HG03060 (cell line): ENCODE data around the gene ARHGAP26.
"Not testable (repeated sequence)": the region's sequence is repeated elsewhere in the genome, so short reads cannot be mapped to it uniquely, and the experiment has no call there.

Experiments used
- ATAC-seq: cut with Tn5 transposase; IDR thresholded peaks from one replicate; pipeline ENCODE4 v1.9.1; 2021; ENCODE audit warnings: low read depth, moderate number of reproducible peaks; ENCODE audit not compliant: unreplicated experiment

The ARHGAP26 gene

DNA sequence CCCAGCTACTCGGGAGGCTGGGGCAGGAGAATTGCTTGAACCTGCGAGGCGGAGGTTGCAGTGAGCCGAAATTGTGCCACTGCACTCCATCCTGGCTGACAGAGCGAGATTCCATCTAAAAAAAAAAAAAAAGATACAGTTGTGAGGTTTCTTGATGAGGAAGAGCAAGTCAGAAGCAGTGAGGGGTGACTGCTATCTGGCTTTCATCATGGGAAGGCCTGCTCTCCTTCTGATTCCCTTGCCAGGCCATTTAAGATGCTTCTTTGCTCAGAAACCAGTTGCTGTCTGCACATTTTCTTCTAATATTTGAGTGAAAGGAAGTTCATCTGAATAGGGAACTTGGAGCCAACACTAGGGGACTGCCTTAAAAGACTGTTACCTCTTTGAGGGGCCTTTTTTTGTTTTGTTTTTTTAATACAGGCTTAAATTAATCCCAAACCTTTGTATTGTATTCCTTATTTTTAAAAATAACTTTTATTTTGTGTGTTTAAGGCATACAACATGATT, 201.9 kb downstream of the ARHGAP26 start:
- ATAC-seq = no peak

DNA sequence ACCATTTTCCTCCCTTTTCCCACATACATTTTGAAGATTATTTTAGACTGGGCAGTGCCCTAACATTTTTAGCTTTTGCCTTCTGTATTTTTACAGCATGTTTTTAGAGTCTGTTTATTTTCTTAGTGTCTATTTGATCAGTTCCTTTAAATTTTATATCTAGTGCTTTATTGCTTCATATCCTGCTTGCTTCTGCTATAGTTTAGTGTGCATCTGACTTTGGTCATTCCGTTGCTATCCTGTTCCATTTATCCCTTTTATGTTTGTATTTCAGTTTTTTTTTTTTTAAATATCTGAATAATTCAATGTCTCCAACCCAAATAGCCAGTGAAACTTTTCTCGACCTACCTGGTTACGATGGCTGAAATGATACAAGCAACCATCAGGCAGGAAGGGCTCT, 203.8 kb downstream of the ARHGAP26 start:
- no peak for ATAC-seq

DNA sequence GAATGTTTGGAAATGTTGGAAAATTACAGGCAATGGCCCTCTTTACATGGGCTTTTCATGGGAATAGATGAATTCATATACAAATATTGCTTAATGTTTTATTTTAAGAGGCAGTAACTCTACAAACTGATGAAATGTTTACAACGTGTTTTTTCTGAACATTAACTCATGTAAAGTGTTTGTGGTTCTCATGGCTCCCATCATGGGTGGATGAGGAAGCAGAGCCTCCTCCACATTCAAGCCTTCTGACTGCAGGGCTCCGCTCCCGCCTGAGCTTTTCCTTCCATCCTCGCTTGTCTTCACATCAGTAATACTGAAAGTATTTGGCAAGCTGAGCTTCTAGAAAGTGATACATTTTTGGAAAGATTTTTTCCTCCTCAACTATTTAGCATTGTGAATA, 204.2 kb downstream of the ARHGAP26 start:
- no peak for ATAC-seq

DNA sequence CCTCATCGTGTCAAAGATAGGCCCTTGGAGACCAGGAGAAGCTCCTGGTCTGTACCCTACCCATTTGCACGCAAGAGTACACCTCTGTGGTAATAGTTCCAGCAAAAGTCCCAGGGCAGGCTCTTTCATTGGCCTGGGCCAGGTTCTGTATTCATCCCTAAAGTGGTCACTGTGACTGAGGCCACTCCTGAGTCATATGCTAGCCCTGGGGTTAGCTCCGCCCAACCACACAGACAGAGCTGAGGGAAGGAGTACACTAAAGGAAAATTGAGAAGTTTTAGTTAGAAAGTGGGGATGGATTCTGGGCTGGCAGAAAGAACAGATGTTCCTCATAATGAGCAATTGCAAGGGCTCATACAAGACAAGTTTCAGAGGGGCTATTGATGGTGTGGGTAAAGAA, 206.7 kb downstream of the ARHGAP26 start:
- no peak for ATAC-seq

DNA sequence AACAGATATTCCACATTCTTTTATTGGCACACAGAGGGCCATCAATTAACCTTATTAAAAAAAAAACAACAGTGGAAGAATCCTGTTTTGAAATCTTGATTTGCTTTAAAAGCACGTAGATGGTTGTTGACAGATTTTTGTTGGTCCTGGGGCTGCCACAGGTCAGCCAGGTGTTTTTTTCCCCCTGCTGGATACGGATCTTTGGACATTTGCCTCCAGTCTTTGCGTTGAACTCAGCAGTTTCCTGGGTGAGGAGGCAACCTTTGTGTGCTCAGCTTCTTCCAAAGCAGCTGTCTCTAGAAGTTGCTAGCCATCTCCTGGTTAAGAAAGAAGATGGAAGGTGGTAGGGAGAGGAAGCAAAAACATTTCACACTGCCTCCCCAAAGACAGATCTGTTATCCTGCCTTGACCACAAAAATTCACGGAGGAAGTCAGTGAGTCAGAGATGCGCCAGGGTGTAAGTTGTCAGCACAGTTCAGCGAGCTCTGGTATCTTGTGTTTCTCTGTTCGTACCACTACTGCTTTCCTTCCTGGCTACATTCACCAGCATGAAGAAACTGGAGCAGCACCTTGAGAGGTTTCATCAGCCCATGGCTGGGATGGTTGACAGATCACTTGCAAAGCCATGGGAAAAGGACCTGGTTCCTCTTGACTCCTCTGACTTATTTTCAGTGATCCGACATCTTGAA, 207.3 kb downstream of the ARHGAP26 start:
- ATAC-seq = peak; percentile 59

DNA sequence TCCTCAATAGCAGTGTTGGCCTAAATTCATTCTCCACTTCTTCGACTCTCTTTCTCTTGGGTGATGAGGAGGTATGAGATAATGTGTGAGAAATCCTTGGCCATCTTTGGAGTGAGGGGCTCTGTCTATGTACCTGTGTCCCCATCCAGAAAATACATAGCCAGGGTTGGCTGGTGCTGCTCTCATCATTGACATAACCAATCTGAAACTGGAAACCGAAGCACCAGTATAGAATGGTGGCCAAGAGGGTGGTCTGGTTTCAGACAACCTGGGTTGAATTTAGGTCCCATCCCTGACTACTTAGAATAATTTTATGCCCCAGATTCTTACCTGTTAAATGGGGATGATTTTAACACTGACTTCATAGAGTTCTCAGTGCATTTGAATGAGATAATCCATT, 208.1 kb downstream of the ARHGAP26 start:
- ATAC-seq = no peak

DNA sequence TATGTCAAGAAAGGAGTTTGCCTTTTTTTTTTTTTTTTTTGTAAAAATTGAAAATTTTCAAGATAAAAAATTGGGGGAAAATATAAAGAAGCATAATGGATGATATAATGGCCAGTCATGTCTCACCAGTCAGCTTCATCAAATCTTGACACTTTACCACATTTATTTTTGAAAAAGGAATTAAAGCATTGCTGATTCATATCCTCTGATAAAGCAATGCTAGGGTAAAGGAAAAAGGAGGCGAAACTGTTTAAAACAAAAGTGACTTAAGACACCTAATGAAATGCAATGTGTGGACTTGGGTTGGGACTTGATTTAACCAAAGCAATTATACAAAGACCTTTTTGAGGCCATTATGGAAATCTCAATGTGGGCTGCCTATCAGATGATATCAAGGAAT, 208.5 kb downstream of the ARHGAP26 start:
- ATAC-seq = no peak

DNA sequence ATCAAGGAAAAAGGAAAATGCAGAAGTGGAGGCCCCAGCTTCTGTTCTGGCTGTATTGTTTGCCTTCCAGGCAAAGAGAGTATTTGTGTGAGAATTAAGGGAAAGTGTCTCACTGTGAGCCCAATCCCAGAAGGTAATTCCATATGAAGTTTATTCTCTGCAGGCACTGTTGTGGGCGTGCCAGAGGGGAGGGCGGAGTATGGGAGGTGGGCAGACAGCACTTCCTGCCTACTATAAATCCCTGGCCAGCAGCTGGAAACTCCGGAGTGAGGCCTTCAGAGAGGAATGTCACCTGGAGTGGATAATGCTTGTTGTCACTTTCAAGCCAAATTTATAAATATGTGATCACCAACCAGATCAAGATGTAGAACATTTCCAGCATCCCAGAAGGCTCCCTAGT, 209.5 kb downstream of the ARHGAP26 start:
- ATAC-seq = no peak

DNA sequence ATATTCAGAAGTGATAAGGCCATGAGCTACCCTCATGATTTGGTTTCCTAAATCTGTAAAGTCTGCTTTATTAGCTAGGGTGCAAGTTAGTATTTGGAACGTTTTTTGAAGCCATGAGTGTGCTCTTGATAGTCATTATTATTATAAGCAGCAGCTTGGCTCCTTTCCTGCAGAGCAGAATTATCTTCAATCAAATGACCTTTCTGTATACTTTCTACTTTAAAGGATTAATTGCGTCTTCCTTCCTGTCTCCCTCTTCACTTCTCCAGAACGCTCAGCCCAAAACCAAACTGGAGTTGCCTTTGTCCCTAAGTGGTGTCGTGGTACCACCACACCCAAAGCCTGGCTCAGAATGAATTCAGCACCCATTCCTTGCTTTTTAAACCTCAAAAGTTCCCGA, 211.3 kb downstream of the ARHGAP26 start:
- no peak for ATAC-seq

DNA sequence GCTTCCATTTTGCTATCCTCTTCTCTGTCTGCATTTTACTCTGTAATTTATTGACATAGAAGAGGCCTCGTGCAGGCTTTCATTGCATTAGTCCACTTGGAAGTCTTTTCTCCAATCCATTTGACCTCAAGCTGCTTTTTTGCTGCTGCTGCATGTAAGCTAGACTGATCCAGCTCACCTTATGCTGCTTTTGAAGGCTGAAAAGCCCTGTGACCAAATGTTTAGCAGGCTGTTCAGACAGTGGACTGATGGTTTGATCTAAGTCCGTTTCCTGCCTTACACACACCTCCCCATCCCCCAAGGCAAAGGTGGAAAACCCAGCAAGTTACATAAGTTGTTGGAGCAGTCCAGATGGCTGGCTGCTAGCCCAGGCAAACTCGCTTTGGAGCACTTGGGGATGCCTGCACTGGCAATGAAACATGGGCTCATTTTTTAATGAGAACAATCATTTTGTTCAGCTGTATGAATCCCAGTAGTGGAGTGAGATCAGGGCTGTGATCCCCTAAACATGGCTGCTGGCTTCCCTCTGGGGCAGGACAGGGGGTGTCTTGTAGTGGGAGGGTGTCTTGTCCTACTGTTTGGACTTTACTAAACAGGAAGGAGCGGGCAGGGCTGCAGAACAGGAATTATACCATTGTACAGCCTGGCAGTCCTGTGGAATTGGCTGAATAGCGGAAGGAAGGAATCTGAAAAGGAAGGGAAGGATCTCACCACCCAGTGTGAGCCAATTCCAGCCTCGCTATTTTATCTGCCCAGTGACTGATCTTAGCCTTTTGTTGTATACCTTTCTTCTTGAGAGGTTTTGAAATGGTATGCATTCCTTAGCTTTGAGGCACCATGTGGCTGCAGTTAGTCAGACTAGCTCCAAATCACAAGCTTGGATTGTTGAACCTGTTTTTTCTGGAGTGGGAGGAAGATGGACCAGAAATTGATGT, 212.0 kb downstream of the ARHGAP26 start:
- no peak for ATAC-seq

DNA sequence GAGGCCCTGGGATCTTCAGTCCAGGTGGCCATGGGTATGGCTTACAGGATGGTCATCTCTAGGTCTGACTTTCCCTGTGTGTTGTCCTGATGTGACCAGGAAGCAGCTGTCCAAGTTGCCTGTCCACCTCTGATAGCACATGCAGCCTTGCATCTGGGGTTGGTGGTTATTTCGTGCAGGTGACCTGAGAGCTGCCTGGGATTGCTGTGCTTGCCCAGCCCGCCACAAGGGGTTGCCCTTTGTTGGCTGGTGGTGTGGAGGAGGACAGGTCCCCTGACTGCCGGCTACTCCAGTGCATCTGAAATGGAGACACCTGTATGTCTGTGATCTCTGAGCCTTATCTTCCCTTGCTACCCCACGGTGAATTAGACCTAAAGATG, 212.6 kb downstream of the ARHGAP26 start:
- no peak for ATAC-seq

DNA sequence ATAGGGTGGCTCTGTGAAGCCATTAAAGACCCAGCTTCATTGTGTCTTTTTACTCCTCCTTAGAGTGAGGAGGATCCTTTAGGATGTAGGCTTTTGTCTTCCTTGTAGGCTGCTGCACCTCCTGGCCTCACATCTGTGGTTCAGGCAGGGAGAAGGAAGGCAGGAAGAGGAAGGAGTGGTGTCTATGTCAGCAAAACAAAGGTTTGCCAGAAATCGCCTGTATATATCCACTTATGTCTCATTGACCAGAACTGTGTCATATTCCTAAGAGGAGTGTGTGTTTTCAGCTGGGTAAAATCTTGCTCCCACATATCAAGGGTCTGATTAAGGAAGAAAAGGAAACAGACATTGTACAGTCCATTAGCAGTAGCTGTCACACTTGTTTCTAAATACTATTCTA, 213.8 kb downstream of the ARHGAP26 start:
- no peak for ATAC-seq

DNA sequence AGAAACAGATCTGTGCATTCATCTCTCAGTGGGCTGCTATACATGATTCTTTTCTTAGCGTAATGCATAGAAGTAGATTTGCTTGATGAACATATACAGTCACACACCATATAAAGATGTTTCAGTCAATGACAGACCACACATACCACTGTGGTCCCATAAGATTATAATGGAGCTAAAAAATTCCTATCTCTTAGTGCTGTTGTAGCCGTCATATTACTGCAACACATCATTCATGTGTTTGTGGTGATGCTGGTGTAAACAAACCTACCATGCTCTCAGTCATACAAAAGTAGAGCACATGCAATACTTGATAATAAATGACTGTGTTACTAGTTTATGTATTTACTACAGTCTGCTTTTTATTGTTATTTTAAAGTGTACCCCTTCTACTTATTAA, 214.3 kb downstream of the ARHGAP26 start:
- no peak for ATAC-seq

DNA sequence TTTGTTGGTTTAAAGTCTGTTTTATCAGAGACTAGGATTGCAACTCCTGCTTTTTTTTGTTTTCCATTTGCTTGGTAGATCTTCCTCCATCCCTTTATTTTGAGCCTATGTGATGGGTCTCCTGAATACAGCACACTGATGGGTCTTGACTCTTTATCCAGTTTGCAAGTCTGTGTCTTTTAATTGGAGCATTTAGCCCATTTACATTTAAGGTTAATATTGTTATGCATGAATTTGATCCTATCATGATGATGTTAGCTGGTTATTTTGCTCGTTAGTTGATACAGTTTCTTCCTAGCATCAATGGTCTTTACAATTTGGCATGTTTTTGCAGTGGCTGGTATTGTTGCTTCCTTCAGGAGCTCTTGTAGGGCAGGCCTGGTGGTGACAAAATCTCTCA, 219.1 kb downstream of the ARHGAP26 start:
- not testable (repeated sequence) for ATAC-seq

DNA sequence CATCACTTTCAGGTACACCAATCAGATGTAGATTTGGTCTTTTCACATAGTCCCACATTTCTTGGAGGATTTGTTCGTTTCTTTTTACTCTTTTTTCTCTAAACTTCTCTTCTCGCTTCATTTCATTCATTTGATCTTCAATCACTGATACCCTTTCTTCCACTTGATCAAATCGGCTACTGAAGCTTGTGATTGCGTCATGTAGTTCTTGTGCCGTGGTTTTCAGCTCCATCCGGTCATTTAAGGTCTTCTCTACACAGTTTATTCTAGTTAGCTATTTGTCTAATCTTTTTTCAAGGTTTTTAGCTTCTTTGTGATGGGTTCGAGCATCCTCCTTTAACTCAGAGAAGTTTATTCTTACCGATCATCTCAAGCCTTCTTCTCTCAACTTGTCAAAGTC, 219.9 kb downstream of the ARHGAP26 start:
- ATAC-seq = not testable (repeated sequence)

DNA sequence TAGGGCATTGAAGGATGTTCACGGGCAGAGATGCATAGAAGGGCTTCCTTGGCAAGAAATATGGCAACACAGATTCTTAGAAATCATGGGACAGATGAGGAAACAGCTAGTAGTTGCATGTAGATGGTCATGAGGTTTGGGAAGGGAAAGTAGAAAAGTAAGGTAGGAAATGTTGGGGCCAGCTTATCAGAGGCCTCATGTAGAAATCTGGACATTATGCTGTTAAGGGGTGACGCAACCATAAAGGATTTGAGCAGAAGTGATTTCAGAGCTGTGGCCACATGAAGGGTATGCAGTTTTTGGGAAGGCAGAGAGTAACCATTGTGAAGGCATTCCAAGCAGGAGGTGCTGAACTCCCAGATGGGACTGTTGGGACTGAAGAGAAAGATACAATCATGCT, 224.0 kb downstream of the ARHGAP26 start:
- no peak for ATAC-seq

DNA sequence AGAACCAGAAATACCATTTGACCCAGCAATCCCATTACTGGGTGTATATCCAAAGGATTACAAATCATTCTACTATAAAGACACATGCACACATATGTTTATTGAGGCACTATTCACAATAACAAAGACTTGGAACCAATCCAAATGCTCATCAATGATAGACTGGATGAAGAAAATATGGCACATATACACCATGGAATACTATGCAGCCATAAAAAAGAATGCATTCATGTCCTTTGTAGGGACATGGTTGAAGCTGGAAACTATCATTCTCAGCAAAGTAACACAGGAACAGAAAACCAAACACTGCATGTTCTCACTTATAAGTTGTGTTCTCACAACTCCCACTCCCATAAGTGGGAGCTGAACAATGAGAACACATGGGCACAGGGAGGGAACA, 225.4 kb downstream of the ARHGAP26 start:
- ATAC-seq = not testable (repeated sequence)

DNA sequence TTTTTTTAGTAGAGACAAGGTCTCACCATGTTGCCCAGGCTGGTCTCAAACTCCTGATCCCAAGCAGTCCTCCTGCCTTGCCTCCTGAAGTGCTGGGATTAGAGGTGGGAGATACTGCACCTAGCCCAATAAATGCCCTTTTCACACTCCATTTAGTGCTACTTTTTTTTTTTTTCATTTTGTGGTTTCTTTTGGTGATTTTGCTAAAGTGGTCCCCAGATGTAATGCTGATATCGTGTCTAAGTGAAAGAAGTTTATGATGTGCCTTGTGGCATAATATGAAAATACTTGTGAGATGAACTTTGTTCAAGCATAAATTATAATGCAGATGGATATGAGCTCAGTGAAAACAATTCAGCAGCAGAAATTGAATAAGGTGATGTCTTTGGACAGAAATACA, 227.4 kb downstream of the ARHGAP26 start:
- no peak for ATAC-seq

DNA sequence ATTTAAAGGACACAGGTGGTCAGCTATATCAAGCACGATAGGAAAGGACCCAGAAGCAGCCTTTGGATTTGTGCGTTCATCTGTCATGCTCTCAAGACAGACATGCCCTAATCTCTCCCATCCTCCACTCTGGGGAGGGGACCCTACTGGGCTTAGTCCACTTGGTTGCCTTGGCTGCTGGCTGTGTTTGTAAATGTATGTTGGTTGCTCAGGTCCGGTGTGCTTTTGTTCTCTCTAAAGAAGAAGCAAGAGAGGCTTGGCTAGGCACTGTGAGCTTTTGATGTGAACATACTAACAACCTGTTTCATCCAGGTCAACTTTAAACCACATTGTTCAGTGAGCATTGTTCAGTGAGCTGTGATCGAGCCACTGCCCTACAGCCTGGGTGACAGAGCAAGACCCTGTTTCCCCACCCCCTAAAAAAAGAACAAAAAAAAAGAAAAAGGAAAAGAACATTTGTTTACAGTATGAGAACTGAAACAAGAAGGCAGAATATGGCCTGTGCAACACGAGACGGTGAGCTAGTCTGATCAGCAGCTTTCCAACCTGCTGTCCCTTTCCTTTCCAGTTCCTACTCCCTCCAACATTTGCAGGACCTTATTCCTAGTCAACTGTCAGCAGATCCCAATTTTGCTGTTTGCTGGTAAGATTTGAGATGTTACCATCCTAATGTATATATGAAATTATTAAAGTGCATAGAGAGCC, 228.3 kb downstream of the ARHGAP26 start:
- no peak for ATAC-seq

DNA sequence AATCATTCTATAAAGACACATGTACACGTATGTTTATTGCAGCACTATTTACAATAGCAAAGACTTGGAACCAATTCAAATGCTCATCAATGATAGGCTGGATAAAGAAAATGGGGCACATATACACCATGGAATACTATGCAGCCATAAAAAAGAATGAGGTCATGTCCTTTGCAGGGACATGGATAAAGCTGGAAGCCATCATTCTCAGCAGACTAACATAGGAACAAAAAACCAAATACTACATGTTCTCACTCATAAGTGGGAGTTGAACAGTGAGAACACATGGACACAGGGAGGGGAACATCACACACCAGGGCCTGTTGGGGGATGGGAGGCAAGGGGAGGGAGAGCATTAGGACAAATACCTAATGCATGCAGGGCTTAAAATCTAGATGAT, 230.4 kb downstream of the ARHGAP26 start:
- ATAC-seq = not testable (repeated sequence)

DNA sequence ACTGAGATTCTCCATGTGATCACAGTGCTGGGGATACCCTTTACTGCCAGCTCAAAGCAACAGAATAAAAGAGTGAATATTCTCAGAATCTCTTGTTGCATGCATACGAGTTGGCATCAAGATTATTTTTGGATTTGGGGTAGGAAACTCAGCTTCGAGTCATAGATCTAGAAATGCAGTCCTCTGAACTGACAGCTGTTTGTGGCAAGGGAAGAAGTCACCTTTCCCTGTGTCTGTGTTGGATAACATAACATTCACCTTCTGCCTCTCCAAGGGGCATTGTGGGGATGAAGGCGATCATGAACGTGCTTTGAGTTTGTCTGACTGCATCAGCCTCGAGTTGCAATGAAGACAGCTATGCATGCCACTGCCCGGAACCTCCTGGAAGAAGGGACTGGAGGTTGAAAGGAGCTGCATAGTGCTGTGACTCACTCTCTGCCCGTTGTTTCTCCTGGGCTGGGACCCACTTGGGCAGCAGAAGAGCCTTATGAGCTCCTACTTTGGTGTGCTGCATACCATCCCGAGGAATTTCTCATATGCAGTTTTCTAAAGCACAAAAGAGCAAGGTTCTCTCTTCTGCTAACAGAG, 231.7 kb downstream of the ARHGAP26 start:
- no peak for ATAC-seq
